ENCODE results near the gene NIN. TPM values are rescaled to one million over a fixed set of nuclear protein-coding genes. Genes with fewer than 3 reads are reported as not detected.

The NIN gene
- total and polyA plus RNA-seq, 2 donors (not counting 1 experiment from before 2014, with no cell fraction given) = 22.8 to 37.5 TPM

DNA sequence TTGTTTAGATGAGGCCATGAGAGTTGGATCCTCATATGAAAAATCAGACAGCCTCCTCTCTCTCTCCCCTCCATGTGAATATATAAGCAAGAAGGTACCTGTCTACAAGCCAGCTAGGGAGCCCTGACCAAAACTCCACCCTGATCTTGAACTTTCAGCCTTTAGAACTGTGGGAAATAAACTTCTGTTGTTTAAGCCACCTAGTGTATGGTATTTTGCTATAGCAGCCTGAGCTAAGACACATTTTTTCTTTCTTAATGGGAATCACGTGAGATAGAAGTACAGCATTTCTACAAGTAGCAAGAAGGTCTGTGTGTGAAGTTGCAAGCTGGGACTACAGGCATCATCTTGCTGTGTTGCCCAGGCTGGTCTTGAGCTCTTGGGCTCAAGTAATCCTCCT lies 24.6 kb upstream of the NIN start:
- peak; percentile 6 to 33 for DNase-seq (ENCODE audit: low read depth in 2 of 2)
- no peaks in the 10 kb centered on the region for H3K36me3 ChIP-seq (ENCODE audit: control insufficient read depth, insufficient read depth, low read length)
- no peaks in the 10 kb centered on the region for H4K20me1 ChIP-seq (ENCODE audit: control insufficient read depth, extremely low read depth, insufficient read depth, low read length)
- no peak overlapping the region for H3K9ac ChIP-seq (ENCODE audit: insufficient read depth, low read length)
- no peak overlapping the region for H3K4me3 ChIP-seq (replicated peaks in 1 of 4; ENCODE audit: control extremely low read depth in 1 of 4, insufficient read depth in 1 of 4, low read depth in 3 of 4, low read length in 4 of 4)
- no peaks in the 10 kb centered on the region for H3K79me2 ChIP-seq (ENCODE audit: control insufficient read depth, insufficient read depth, low read length)
- H3K4me2 ChIP-seq (ENCODE audit: extremely low read depth, insufficient read depth, low read length) = no peak overlapping the region
- no peaks in the 10 kb centered on the region for H3K27me3 ChIP-seq (ENCODE audit: control insufficient read depth, insufficient read depth, low read length)
- no peaks in the 10 kb centered on the region for H3K9me3 ChIP-seq (ENCODE audit: control insufficient read depth, insufficient read depth, low read depth, low read length)
- H3K4me1 ChIP-seq (ENCODE audit: control insufficient read depth, extremely low read depth, insufficient read depth, low read length) = no peaks in the 10 kb centered on the region
- TF ChIP-seq, protein P1, sequence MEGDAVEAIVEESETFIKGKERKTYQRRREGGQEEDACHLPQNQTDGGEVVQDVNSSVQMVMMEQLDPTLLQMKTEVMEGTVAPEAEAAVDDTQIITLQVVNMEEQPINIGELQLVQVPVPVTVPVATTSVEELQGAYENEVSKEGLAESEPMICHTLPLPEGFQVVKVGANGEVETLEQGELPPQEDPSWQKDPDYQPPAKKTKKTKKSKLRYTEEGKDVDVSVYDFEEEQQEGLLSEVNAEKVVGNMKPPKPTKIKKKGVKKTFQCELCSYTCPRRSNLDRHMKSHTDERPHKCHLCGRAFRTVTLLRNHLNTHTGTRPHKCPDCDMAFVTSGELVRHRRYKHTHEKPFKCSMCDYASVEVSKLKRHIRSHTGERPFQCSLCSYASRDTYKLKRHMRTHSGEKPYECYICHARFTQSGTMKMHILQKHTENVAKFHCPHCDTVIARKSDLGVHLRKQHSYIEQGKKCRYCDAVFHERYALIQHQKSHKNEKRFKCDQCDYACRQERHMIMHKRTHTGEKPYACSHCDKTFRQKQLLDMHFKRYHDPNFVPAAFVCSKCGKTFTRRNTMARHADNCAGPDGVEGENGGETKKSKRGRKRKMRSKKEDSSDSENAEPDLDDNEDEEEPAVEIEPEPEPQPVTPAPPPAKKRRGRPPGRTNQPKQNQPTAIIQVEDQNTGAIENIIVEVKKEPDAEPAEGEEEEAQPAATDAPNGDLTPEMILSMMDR (conservative IDR thresholded peaks at IDR 0.05 in 1 of 2, IDR thresholded peaks at IDR 0.05 in 1 of 2; ENCODE audit: low read depth in 1 of 2, low read length in 2 of 2) = no peak
- TF ChIP-seq EZH2 (IDR thresholded peaks at IDR 0.05; ENCODE audit: low read length, missing control alignments) = no peak
- H3K27ac ChIP-seq (ENCODE audit: insufficient read depth, low read length) = no peak overlapping the region
- no peak overlapping the region for H2AFZ ChIP-seq (ENCODE audit: low read length)

DNA sequence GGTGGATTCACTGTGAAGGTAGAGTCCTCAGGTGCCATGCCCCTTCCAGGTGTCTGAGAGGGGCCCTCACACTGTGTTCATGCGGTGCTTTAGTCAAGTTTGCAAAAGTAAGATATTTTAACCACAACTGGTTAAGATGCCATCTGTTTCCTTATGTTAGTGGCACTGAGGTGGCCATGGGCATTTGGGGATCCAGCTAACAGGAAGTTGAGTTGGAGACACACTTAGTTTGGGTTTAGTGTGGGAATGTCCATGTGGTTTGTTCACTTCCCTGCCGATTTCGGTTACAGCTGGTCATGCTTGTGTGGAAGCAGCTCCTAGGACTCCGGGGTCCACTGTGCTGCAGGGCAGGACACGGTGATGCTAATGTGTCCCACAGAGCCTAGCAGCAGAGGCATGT lies 23.6 kb upstream of the NIN start:
- H4K20me1 ChIP-seq (ENCODE audit: control insufficient read depth, extremely low read depth, insufficient read depth, low read length) = no peaks in the 10 kb centered on the region
- H2AFZ ChIP-seq (ENCODE audit: low read length) = no peak overlapping the region
- DNase-seq (ENCODE audit: low read depth in 2 of 2) = no peak
- no peak overlapping the region for H3K4me3 ChIP-seq (replicated peaks in 1 of 4; ENCODE audit: control extremely low read depth in 1 of 4, insufficient read depth in 1 of 4, low read depth in 3 of 4, low read length in 4 of 4)
- TF ChIP-seq, protein P1 (conservative IDR thresholded peaks at IDR 0.05 in 1 of 2, IDR thresholded peaks at IDR 0.05 in 1 of 2; ENCODE audit: low read depth in 1 of 2, low read length in 2 of 2) = no peak
- no peak for TF ChIP-seq EZH2 (IDR thresholded peaks at IDR 0.05; ENCODE audit: low read length, missing control alignments)
- H3K27me3 ChIP-seq (ENCODE audit: control insufficient read depth, insufficient read depth, low read length) = no peaks in the 10 kb centered on the region
- H3K36me3 ChIP-seq (ENCODE audit: control insufficient read depth, insufficient read depth, low read length) = no peaks in the 10 kb centered on the region
- H3K27ac ChIP-seq (ENCODE audit: insufficient read depth, low read length) = no peak overlapping the region
- H3K9ac ChIP-seq (ENCODE audit: insufficient read depth, low read length) = no peak overlapping the region
- H3K79me2 ChIP-seq (ENCODE audit: control insufficient read depth, insufficient read depth, low read length) = no peaks in the 10 kb centered on the region
- no peak overlapping the region for H3K4me2 ChIP-seq (ENCODE audit: extremely low read depth, insufficient read depth, low read length)
- H3K9me3 ChIP-seq (ENCODE audit: control insufficient read depth, insufficient read depth, low read depth, low read length) = no peaks in the 10 kb centered on the region
- no peaks in the 10 kb centered on the region for H3K4me1 ChIP-seq (ENCODE audit: control insufficient read depth, extremely low read depth, insufficient read depth, low read length)

DNA sequence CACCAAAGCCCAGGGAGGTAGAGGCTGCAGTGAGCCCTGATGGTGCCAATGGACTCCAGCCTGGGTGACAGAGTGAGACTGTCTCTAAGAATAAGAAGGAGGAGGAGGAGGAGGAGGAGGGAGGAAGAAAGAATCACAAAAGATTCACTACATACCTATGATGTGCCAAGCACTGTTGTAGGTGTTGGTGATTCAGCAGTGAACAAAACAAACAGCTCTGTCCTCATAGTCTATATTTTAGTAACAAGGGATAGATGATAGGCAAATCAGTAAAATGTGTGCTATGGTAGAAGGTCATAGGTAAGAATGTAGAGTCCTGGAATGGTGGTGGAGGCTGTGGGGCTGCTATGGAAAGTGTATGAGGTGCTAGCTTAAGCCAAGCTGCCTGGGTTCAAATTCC lies 22.9 kb upstream of the NIN start:
- no peak for DNase-seq (ENCODE audit: low read depth in 2 of 2)
- Histone ChIP-seq H4K20me1 (ENCODE audit: control insufficient read depth, extremely low read depth, insufficient read depth, low read length) (no peaks in the 10 kb centered on the region), H3K4me1 (ENCODE audit: control insufficient read depth, extremely low read depth, insufficient read depth, low read length) (no peaks in the 10 kb centered on the region), H3K4me2 (ENCODE audit: extremely low read depth, insufficient read depth, low read length) (no peak overlapping the region), H3K79me2 (ENCODE audit: control insufficient read depth, insufficient read depth, low read length) (no peaks in the 10 kb centered on the region), H3K9ac (ENCODE audit: insufficient read depth, low read length) (no peak overlapping the region), H3K27ac (ENCODE audit: insufficient read depth, low read length) (no peak overlapping the region), H2AFZ (ENCODE audit: low read length) (no peak overlapping the region), H3K9me3 (ENCODE audit: control insufficient read depth, insufficient read depth, low read depth, low read length) (no peaks in the 10 kb centered on the region), H3K27me3 (ENCODE audit: control insufficient read depth, insufficient read depth, low read length) (no peaks in the 10 kb centered on the region), H3K4me3 (replicated peaks in 1 of 4; ENCODE audit: control extremely low read depth in 1 of 4, insufficient read depth in 1 of 4, low read depth in 3 of 4, low read length in 4 of 4) (no peak overlapping the region), H3K36me3 (ENCODE audit: control insufficient read depth, insufficient read depth, low read length) (no peaks in the 10 kb centered on the region)
- TF ChIP-seq, protein P1 (conservative IDR thresholded peaks at IDR 0.05 in 1 of 2, IDR thresholded peaks at IDR 0.05 in 1 of 2; ENCODE audit: low read depth in 1 of 2, low read length in 2 of 2) = no peak
- TF ChIP-seq EZH2 (IDR thresholded peaks at IDR 0.05; ENCODE audit: low read length, missing control alignments) = no peak
